ENCODE results near the gene EPHB1.

EPHB1 gene

DNA sequence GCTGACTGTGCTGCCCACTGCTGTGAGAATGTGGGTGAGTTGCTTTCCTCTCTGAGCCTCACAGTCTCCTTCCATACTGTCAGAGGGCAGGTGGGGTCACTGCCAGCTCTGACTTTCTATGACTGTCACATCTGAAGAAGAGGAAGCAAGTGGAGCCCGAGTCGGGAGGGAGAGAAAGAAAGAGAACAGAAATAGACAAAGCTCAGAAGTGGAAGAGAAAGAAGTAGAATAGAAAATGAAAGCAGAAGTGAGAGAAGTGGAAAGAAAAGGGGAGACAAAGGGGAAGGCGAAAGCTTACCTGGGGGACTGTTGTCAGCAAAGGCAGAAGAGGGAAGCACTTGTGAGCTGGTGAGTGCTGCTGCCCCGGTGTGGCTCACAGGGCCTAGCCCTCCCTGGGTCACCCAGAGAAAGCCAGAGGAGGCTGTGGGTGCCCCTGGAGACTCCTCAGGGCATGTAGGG, 57.9 kb downstream of the EPHB1 start:
- peak; percentile 67 for DNase-seq

DNA sequence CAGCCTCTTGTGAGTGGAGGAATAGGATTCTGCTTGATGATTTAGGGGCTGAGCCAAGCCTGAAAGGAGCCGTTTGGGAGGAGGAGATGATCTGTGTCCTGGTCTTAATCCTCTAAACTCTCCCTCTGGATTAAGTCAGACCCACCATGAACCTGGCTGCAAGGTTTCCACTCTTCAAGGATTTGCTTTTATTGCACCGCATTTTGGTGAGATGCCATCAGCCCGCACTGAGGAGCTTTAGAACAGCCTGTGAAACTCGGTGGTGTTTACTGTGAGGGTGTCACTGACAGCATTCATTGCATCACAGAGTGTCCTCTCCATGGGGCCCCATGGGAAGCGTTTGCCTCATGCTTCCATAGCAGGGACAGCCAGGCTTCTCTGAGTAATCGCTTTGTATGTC, 59.2 kb downstream of the EPHB1 start:
- no peak for DNase-seq

DNA sequence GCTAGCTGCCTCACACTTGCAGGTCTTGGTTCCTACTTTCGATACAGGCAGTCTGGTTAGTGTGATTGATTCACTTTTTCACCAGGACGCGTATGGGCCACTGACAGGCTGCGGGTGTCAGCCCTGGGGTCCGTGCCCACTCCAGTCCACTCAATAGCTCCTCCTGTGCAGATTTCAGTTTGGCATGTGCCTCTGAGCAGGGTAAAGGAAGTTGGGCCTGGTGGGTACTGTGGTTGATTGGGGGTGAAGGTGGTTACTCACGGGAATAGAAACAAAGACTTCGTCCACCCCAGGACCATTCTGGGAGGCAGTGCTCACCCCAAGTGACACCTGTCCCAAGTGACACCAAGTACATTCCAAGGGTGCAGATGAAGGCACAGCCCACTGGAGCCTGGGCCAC, 62.3 kb downstream of the EPHB1 start:
- no peak for DNase-seq

DNA sequence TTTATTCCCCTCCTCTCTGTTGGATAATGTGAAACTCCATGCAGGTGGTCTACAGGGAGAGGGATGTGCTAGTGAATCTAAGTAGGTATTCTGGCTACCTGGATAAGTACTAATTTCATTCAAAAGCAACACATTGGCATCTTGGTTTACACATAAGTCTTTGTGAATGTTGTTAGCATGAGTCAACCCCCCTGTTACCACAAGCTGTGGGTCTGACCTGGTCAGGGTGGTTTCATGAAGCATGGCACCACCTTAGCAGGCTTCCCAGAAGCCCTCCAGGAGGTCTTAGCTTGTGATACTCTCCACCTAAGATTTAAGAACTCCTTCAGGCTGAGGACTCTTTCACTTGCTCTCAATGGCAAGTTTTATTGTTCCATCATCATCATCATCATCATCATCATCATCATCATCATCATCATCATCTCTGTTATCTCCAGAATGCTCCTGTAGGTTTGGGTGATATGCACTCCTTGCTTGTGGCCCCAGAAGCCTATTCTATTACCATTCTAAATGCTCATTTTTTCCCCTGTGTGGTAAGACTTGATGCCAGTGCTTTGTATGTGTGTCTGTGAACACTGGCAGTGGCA, 62.8 kb downstream of the EPHB1 start:
- no peak for DNase-seq

DNA sequence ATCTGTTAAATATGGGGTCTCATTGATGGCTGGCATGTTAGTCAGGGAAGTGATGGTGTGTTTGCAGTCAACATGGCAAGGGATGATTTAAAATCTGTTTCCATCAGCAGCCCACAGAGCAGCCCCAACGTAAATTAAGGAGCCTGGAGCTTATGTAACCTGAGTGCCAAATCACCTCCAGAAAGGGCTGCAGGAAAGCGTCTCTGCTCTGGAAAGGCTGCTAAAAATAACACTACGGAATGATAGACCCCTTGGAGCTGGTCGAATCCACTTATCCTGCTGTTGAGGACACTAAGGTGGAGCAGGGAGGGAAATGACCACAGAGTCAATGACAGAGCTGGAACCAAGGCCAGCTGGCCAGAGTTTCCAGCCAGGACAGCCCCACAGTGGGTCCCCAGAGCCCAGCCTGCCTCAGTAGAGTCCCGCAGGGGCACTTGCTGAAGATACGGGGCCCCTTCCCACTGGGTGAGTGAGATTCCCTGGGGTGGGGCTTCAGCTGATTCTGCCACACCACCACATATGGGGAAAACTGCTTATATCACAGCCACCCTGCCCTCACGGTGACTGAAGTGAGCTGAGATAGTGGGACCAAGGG, 63.5 kb downstream of the EPHB1 start:
- no peak for DNase-seq

DNA sequence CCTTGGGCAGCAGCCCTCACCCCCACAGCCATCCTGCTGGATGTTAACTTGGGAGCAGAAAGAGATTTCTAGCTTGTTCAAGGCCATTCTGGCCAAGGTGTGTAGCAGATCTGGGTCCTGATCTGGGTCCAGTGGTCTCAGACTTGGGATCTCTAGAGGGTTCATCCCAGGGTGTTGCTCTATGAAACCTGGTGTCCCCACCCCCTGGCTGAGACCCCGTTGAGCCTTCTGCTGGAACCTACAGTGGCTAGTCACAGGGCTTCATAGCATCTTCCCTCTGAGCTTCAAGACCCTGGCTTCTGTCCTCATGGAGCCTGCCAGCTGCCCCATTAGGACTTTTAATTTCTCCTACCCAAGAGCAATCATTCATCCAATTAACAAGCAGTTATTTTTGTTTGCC, 64.3 kb downstream of the EPHB1 start:
- DNase-seq: no peak

DNA sequence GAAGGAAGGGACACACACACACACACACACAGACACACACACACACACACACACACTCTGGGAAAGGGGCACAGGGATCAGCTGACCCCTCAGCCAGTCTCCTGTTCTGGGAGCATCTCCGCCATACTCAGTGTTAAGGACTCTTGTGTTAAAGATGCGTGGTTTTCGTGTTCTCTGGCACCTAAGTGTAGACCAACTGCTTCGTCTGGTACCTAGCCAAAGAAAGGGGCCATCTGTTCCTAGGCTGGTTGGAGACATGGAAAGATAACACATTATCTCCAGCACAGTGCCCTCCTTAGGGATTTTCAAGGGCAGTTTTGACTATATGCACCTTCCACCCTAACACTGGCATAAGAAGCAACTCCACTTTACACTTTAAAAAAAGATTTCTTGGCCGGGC, 65.1 kb downstream of the EPHB1 start:
- no peak for DNase-seq

DNA sequence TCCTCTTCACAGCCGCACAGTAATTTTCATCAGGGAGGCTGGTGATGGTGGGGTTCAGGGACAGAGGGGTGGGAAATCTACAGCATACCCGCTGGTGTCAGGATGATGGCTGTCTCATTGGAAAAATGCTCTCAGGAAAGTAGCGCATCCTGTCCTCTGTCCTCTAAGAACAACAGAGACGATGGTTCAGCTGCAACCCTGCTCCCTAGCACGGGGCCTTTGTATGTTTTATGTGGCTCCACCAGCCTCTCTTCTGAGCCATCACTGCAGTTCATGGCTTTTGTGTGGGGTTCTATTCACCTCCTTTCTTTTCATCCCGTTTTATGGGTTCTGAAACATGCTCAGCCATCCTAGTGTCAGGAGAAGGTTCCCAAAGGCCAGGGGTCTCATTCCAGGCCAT, 68.9 kb downstream of the EPHB1 start:
- DNase-seq: no peak

DNA sequence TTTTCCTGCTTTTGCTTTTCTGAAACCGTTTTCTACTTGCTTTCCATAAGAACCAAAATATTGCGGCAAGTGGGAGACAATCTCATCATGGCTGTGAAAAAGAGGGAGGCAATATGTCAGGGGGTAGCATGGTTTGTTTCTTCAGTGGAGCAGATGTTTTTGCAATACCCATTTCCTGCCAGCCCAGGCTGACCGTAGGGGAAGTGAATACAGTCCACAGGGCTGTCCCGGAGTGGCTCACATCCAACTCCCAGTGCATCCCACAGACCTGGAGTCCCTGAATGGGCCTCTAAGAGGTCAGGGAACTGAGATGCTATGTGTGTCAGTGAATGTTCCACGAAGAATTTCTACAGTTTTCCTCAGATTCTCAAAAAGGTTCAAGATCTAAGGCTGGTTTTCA, 69.6 kb downstream of the EPHB1 start:
- no peak for DNase-seq

DNA sequence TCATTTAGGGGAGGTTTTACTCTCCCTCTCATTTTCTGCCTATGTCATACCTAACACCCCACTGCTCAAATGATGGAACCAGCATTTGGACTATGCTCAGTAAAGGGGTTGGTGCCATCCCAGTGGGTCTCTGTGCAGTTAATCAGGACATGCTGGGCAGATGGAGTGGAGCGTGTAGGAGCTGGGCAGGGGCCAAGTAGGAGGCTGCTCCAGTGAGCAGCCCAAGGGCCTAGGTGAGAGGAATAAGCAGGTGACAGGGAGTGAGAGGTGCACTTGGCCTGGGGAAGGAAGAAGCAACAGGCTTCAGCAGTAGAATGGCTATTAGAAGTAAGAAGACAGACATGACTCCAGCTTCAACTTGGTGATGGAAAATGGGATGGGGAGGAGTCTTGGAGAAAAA, 72.2 kb downstream of the EPHB1 start:
- no peak for DNase-seq

DNA sequence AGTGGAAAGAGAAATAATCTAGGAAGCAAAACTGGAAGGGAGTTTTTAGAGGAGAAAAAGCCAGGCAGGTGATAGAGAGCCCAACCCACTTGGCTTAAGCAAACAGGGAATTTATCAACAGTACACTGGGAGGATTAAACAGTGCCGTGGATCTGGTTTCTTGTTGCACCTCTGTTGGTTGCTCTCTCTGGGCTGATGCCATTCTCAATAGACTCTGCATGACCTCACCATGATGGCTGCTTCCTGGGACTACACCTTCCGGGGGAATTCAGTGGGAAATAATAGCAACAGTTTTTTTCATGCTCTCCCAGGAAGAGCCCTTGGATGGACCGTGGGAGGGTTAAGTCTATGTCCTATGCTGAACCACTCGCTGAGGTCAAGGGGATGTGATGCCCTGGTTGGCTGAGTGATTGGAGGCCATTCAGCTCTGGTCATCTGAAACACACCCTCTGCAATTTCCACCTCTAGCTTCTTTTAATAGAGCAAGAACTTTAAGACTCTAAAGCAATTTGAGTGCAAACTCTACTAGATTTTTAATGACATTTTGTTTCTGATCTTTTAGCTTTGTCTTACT, 74.2 kb downstream of the EPHB1 start:
- no peak for DNase-seq

DNA sequence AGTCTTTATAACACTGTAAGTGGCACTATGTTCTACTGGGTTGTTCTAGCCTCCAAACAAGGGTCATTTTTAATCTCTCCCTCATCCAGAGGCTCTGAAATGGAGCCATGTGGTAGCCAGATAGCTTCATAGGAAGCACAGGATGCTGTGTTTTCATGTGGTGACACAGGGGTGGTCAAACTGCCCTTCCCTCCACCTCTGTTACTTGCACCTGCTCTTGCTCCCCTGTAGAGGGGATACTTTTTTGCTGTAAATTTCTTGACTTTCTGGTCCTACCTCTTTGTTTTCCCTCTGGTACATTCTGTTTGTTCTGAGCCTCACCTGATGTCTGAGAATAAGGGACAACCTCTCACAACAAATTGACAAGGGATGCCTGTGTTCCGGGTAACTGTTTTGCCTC, 76.8 kb downstream of the EPHB1 start:
- DNase-seq: no peak

DNA sequence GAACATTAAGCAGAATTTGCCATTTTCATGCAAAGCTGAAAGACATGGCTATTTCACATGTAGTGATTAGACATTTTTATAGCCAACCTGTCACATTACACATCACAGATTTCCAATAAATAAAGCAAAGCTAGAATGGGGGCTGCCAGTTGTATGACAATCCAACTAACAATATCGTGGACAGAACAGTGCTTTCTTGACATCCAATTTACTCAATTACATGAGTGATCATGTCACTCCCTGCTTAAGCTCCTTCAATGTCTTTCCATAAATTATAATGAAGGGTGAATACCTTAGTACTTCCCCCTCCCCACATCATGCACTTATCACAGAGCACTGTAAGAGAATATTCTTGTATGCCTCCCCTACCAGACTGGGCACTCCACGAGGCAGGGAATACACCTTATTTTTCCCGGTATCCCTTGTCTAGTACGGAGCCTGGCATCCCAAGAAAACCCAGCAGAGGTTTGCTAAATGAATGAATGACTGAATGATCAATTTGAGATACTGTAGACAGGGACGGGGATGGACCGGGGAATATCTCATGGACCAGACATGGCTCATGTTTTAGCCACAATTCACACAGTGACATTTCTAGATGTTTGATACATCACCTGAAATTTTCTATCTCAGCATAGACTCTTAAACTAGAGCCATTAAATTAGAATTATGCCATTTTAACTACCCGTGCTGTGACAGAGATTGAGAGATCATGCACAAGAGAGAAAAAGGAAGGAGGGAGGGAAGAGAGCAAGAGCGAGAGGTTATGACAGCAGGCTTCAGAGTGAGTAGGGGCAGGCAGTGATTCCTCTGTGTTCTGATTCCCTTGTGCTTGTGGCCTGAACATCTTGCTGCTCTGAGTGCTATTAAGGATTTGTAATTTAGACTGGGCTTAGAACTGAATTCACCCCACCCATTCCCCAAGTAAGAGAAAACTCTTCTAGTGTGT, 77.7 kb downstream of the EPHB1 start:
- DNase-seq: no peak

DNA sequence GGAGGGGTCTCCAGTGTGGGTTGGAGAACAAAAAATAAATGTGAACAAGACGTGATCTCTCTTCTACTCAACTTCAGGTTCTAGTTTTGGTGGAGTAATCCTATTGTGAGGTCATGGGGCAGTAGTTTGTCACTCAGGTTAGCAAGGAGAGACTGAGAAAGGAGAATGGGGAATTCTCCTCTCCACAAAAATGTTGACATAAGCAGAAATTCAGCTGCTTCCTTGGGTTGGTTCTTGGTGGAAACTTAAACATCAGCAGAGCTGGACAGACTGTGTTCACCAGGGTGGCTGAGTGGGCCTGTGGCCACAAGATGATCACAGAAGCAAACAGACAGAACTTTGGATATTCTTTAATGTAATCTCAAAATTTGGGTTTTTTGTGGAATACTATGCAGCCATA, 78.7 kb downstream of the EPHB1 start:
- no peak for DNase-seq

DNA sequence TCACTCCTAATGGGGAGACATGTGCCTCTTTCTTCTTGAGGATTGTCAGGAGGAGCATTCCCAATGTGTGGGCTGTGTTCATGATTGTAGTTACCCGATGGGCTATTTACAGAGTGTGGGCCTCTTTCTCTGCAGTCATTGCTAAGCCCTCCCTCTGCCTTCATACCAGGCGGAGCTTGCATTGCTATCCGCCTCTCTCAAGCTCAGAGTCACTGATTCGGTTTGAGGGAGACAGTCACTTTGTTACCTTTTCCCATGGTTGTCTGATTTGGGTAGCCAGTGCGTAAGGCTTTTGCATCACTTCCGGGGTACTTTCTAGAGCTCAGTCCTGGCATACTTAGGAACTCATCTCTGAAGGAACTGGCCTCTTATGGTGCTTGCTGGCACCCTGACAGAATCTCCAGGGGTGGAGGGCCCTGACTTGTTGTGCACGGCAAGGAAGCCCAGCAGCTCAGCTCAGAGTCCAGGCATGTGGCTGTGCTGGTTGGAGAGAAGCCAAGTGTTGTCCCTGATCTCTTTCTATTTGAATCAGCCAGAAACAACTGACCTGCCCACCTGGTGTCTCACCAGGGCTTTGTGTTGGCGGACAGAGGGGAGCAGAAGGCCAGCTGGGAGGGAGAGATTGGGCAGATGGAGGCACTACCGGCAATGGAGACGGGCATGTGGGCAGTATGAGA, 79.8 kb downstream of the EPHB1 start:
- no peak for DNase-seq

DNA sequence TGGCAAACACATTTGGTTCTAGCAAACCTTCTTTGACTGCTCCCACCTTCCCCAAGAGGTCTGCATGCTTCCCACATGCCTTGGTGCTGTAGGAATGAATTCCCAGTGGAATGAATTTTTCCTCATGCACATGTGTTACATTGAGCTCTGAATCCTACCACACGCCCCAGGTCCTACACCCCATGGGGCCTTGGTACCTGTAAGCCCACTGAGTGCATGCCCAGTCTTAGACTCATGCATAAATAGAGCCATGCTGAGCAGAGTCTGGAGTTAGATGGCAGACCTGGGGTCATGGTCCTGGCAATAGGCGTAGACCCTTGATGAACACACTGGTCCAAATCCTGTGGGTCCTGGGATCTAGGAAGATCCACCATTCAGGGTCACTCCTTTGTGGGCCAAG, 81.8 kb downstream of the EPHB1 start:
- no peak for DNase-seq

DNA sequence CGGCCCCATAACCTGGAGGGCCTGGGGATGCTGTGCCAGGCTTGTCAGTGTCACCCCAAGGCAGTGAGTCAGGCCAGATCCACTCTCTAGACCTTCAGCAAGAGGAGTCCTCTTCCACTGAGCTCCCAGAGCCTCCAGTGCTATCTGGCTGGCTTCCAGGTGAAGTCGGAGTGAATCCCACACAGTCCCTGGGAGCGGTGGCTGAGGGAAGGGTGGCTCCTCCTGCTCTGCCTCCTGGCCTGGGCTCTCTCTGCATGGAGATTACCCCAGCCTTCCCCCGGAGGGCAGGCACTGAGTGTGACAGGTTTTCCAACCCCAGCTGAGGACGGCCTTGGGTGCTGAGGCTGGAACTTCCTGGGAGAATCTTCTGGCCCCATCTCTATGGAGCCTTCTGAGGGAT, 82.7 kb downstream of the EPHB1 start:
- DNase-seq: no peak

DNA sequence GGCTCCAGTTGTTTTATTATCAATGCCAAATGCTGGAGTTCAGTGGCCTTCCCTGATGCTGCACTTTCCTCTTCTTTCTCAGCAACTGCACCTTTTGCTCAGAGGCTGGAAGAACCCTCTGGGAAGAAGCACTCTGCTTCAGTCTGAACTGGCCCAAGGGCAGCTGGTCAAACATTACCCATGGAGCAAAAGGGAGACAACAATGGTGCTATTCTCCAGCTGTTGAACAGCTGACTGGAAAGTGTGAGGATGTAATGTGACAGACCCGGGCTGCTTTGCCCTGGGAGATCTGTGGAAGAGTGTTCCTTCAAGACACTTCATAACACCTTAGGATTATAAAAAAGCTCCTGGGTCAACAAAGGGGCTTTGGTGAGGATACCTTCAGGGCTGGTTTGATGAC, 84.9 kb downstream of the EPHB1 start:
- DNase-seq: no peak

DNA sequence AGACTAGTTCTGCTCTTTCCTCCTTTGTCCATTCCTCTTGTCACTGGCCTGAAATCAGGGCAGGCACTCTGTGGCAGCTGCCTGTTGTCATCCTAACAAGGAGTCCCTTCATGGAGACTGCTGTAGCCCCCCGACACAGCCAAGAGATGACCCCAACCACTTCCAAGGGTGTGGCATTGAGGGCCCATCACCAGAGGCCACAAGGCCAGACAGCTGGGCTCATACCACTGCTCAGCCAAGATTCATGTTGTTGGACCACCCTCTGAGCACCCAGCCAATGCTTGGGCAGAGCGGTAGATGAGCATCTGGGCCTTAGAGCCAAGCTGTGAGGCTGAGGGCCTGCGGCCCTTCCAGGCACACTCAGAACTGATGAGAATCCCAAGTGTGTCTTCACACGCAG, 85.4 kb downstream of the EPHB1 start:
- no peak for DNase-seq

DNA sequence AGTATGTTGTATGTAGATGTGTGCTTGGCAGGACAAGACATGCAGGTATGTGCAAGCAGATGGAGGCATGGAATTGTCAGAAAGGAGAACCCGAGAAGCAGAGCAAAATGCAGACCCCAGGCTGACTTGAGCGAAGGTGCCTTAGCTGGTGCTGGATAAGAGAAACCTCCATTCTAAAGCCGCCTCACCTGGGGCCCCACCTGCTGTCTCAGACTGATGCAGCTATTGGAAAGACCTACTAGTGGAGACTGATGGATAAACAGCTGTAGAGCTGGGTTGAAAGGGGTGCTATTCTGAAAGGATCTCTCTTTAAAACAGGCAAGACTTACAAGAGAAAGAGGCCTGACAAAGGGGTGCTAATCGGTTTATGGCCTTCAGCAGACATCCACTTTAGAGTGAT, 86.2 kb downstream of the EPHB1 start:
- no peak for DNase-seq

DNA sequence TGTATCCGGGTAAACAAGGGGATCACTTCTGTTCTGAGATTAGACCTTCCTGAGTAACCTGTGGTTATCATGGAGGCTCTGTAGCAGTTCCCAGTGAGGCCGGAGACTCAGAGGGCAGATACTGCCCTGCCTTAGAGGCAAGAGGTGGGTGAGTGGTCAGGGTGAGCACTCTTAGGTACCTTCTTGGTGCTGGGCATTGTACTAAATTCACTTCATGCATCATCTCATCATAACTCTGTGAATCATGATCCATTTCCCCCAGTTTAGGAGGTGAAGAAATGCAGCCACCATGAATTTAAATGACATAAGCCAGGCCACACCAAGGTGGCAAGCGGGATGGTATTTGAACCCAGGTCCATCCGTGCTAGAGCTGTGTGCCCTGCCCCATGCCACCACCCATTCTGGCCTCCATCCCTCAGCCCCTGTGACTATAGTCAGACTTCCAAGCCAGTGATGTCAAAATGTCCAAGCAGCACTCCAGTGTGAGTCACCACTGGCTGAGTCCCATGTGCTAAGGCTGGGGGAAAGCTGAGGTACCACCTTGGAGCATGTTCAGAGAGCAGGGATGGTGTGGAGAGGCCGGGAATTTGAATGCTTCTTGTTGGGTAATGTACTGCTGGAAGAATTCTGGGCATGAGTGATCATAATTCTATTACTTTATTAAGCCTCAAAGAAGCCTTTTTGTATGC, 88.8 kb downstream of the EPHB1 start:
- no peak for DNase-seq

DNA sequence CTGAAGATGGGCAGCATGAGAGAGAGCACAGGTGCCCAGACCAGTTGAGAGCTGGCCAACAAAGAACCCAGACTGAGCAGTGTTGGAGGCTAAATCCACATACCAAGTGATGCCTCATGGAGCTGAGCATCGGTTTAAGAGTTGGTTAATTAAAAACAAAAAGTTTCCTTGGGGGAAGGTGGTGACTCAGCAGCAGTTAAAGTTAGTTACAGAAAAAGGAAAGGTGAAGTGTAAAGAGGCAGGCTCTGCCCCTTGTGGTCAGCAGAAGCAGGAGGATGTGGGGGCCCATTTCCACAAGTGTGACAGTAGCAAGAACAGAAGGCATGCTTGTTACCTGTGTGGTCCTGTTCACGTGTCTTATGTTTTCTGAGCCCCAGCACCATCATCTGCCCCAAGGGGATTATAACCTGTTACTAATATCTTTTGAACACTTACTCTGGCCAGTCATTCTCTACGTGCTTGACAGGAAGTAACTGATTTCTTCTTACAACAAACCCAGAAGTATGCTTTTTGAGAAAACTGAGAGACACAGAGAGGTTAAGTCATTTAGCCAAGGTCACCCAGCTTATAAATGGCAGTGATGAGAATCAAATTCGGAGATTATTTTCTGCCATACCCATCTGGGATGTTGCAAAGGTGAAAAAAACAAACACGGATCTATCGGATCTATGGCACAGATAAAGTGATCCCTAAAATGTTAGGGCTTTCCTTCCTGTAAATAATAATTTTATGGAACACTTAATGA, 91.0 kb downstream of the EPHB1 start:
- peak; percentile 5 for DNase-seq
